Astrocyte (in vitro differentiated cells and primary cell): ENCODE measurements around the gene MAP7D1. TPM values are rescaled to one million over a fixed set of nuclear protein-coding genes. Genes with fewer than 3 reads are reported as not detected.

Experiments
- DNase-seq: peaks from one replicate; pipeline ENCODE4 v3.0.0-alpha.2; 2010; ENCODE audit warnings: low read depth
- FAIRE-seq: peaks from 2 replicates; lab custom pipeline; 2011; peaks lifted over from hg19 to GRCh38; lab: Jason Lieb, UNC
- H2AFZ ChIP-seq: 2 replicates; pipeline ENCODE4 v1.6.0; 2012; ENCODE audit warnings: low read depth, low read length, inconsistent platforms
- H3K27ac ChIP-seq: 2 replicates; pipeline ENCODE4 v1.5.1; 2011; ENCODE audit warnings: low read depth, low read length, inconsistent platforms
- H3K27me3 ChIP-seq: 2 replicates; pipeline ENCODE4 v1.6.0; 2011; ENCODE audit warnings: low read length, inconsistent platforms; ENCODE audit not compliant: insufficient read depth
- H3K36me3 ChIP-seq: 2 replicates; pipeline ENCODE4 v1.5.1; 2011; ENCODE audit warnings: low read length, inconsistent platforms; ENCODE audit not compliant: insufficient read depth
- H3K4me1 ChIP-seq: 2 replicates; pipeline ENCODE4 v1.5.1; 2011; ENCODE audit warnings: low read length, inconsistent platforms; ENCODE audit not compliant: insufficient read depth
- H3K4me2 ChIP-seq: 2 replicates; pipeline ENCODE4 v1.6.0; 2012; ENCODE audit warnings: low read length, inconsistent platforms
- H3K4me3 ChIP-seq: 2 replicates; pipeline ENCODE4 v1.5.1; 2011; ENCODE audit warnings: low read depth, mild to moderate bottlenecking, low read length, inconsistent platforms; ENCODE audit not compliant: insufficient read depth
- H3K79me2 ChIP-seq: 2 replicates; pipeline ENCODE4 v1.6.0; 2012; ENCODE audit warnings: mild to moderate bottlenecking, low read length, inconsistent platforms; ENCODE audit not compliant: insufficient read depth
- H3K9ac ChIP-seq: 2 replicates; pipeline ENCODE4 v1.6.0; 2012; ENCODE audit warnings: mild to moderate bottlenecking, low read length, inconsistent platforms
- H3K9me3 ChIP-seq: 2 replicates; pipeline ENCODE4 v1.5.1; 2012; ENCODE audit warnings: low read depth, mild to moderate bottlenecking, low read length, inconsistent platforms; ENCODE audit not compliant: insufficient read depth
- H4K20me1 ChIP-seq: 2 replicates; pipeline ENCODE4 v1.6.0; 2012; ENCODE audit warnings: low read length, inconsistent platforms; ENCODE audit not compliant: insufficient read depth
- H3K27ac Mint-ChIP-seq: one replicate; pipeline ENCODE4 v1.8.0; 2021; ENCODE audit warnings: mild to moderate bottlenecking, mixed read lengths; ENCODE audit not compliant: unreplicated experiment
- H3K27me3 Mint-ChIP-seq: one replicate; pipeline ENCODE4 v1.8.0; 2021; ENCODE audit warnings: low read depth, mixed read lengths; ENCODE audit not compliant: unreplicated experiment
- H3K36me3 Mint-ChIP-seq: one replicate; pipeline ENCODE4 v1.8.0; 2021; ENCODE audit warnings: low read depth, mixed read lengths; ENCODE audit not compliant: unreplicated experiment
- H3K4me1 Mint-ChIP-seq: one replicate; pipeline ENCODE4 v1.8.0; 2021; ENCODE audit warnings: low read depth, mixed read lengths; ENCODE audit not compliant: unreplicated experiment
- H3K4me3 Mint-ChIP-seq: one replicate; pipeline ENCODE4 v1.8.0; 2021; ENCODE audit warnings: mild to moderate bottlenecking, moderate library complexity, mixed read lengths; ENCODE audit not compliant: unreplicated experiment
- H3K9me3 Mint-ChIP-seq: one replicate; pipeline ENCODE4 v1.8.0; 2021; ENCODE audit warnings: mild to moderate bottlenecking, mixed read lengths; ENCODE audit not compliant: unreplicated experiment
- EZH2 ChIP-seq: IDR thresholded peaks from 2 replicates; pipeline ENCODE4 v1.6.1; 2012; ENCODE audit warnings: mild to moderate bottlenecking, low read length, inconsistent platforms; ENCODE audit not compliant: insufficient read depth
- total RNA-seq: library from RNA; stranded (reverse); gene quantifications from 2 replicates; pipeline ENCODE4 v1.2.1, GENCODE V29; 2021
- TF ChIP-seq, protein P1 (sequence below): IDR thresholded peaks from 2 replicates; pipeline ENCODE4 v1.5.1; 2011; ENCODE audit warnings: low read depth, mild to moderate bottlenecking, inconsistent platforms, low read length, moderate library complexity; ENCODE audit not compliant: insufficient read depth

Gene MAP7D1
- total RNA-seq, 1 donor from 2014 or later, result 271 TPM

DNA sequence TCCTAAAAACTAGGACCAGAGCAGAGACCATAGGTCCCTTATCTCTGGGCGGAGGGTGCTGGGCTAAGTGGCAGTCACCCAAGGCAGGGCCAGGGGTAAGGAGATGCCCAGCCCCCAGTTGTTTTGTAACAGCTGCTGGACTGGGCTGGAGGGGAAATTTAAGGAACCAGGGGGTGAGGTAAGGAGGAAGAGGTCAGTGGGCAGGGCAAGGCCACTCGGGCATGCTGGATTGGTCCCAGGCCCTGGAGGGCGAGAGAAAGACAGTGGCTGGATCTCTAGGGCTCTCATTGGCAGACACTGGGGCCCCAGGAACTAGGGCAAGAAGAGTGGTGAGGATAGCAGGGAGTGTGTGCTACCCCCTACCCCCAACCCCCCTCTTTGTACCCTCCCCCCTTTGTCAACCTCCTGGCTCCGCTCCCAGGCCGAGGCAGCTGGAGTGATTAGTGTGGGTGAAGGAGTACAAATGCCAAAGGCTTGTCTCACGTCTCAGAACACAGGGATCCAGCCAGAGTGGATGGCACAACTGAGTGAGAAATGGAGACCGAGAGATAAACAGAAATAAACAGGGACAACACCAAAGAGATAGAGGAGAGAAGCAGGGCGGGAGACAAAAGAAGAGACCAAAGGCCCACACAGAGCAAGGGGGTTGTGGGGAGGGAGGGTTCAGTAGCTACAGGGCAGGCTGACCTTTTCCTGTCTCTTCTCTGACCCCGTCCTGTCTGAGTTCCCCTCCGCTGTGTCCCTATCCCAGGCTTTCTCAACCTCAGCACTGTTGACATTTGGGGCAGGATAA is 47.8 kb downstream of the MAP7D1 start:
- Mint-ChIP-seq H3K27ac (peak overlapping the region; percentile 78), H3K36me3 (no peaks in the 10 kb centered on the region), H3K9me3 (no peaks in the 10 kb centered on the region), H3K4me1 (peaks cover 10% of the 10 kb centered on the region), H3K27me3 (no peaks in the 10 kb centered on the region), H3K4me3 (peak overlapping the region; percentile 37)
- H3K79me2 ChIP-seq, result no peaks in the 10 kb centered on the region
- no peak overlapping the region for H3K27ac ChIP-seq
- no peak for FAIRE-seq
- TF ChIP-seq EZH2, result no peak
- TF ChIP-seq, protein P1, sequence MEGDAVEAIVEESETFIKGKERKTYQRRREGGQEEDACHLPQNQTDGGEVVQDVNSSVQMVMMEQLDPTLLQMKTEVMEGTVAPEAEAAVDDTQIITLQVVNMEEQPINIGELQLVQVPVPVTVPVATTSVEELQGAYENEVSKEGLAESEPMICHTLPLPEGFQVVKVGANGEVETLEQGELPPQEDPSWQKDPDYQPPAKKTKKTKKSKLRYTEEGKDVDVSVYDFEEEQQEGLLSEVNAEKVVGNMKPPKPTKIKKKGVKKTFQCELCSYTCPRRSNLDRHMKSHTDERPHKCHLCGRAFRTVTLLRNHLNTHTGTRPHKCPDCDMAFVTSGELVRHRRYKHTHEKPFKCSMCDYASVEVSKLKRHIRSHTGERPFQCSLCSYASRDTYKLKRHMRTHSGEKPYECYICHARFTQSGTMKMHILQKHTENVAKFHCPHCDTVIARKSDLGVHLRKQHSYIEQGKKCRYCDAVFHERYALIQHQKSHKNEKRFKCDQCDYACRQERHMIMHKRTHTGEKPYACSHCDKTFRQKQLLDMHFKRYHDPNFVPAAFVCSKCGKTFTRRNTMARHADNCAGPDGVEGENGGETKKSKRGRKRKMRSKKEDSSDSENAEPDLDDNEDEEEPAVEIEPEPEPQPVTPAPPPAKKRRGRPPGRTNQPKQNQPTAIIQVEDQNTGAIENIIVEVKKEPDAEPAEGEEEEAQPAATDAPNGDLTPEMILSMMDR, result no peak
- no peak overlapping the region for H3K4me3 ChIP-seq
- peak overlapping the region; percentile 33 for H2AFZ ChIP-seq
- no peaks in the 10 kb centered on the region for H3K9me3 ChIP-seq
- peaks cover 7% of the 10 kb centered on the region for H3K4me1 ChIP-seq
- H3K27me3 ChIP-seq, result no peaks in the 10 kb centered on the region
- peak; percentile 42 for DNase-seq
- H3K9ac ChIP-seq, result peak overlapping the region; percentile 2
- H4K20me1 ChIP-seq, result no peaks in the 10 kb centered on the region
- H3K4me2 ChIP-seq, result peak overlapping the region; percentile 57
- H3K36me3 ChIP-seq, result no peaks in the 10 kb centered on the region

GRCh38 chr1:36204347-36204909 is 48.5 kb downstream of the MAP7D1 start:
- Mint-ChIP-seq H3K36me3 (no peaks in the 10 kb centered on the region), H3K27me3 (no peaks in the 10 kb centered on the region), H3K4me1 (peaks cover 10% of the 10 kb centered on the region), H3K4me3 (no peak overlapping the region), H3K9me3 (no peaks in the 10 kb centered on the region), H3K27ac (peak overlapping the region; percentile 62)
- Histone ChIP-seq H3K9ac (no peak overlapping the region), H3K79me2 (no peaks in the 10 kb centered on the region), H3K4me1 (peaks cover 7% of the 10 kb centered on the region), H3K27ac (no peak overlapping the region), H3K36me3 (no peaks in the 10 kb centered on the region), H3K27me3 (no peaks in the 10 kb centered on the region), H3K4me3 (no peak overlapping the region), H3K4me2 (no peak overlapping the region), H3K9me3 (no peaks in the 10 kb centered on the region), H4K20me1 (no peaks in the 10 kb centered on the region), H2AFZ (no peak overlapping the region)
- TF ChIP-seq EZH2, result no peak
- TF ChIP-seq, protein P1, result no peak
- no peak for FAIRE-seq
- no peak for DNase-seq
